WTC11 (cell line): ENCODE results near the gene TRIM17. TPM values are rescaled to one million over a fixed set of nuclear protein-coding genes. Genes with fewer than 3 reads are reported as not detected.

Experiments
- ATAC-seq: fragments of 200-7000 bp; cut with Tn5 transposase; 2 replicates; pipeline ENCODE4 v1.10.0; 2021; ENCODE audit warnings: mild to moderate bottlenecking, moderate library complexity
- CTCF ChIA-PET: fragments of 300-600 bp; sonication (Branson Sonifier 250); formaldehyde crosslinking; loops from one replicate; lab custom pipeline; 2021; ENCODE audit warnings: antibody characterized with exemption; lab: Charles Lee
- POLR2A ChIA-PET: fragments of 350-600 bp; sonication (Branson Sonifier 250); formaldehyde crosslinking; loops from one replicate; lab custom pipeline; 2021; ENCODE audit warnings: antibody characterized with exemption; lab: Charles Lee
- DNase-seq: peaks from one replicate; pipeline ENCODE4 v3.0.0; 2021; ENCODE audit warnings: low spot score
- H3K27ac Mint-ChIP-seq: 2 replicates; pipeline ENCODE4 v1.8.0; 2021; ENCODE audit warnings: mixed read lengths
- H3K27me3 Mint-ChIP-seq: 2 replicates; pipeline ENCODE4 v1.8.0; 2021; ENCODE audit warnings: low read depth, mild to moderate bottlenecking, moderate library complexity, mixed read lengths
- H3K36me3 Mint-ChIP-seq: 2 replicates; pipeline ENCODE4 v1.8.0; 2021; ENCODE audit warnings: mixed read lengths
- H3K4me1 Mint-ChIP-seq: 2 replicates; pipeline ENCODE4 v1.8.0; 2022; ENCODE audit warnings: mixed read lengths
- H3K4me3 Mint-ChIP-seq: 2 replicates; pipeline ENCODE4 v1.8.0; 2021; ENCODE audit warnings: mild to moderate bottlenecking, moderate library complexity, mixed read lengths
- H3K9me3 Mint-ChIP-seq: 2 replicates; pipeline ENCODE4 v1.8.0; 2021; ENCODE audit warnings: mixed read lengths
- CREM ChIP-seq: sonication (generic); formaldehyde crosslinking; IDR thresholded peaks from 2 replicates; pipeline ENCODE4 v1.8.1; 2022; ENCODE audit warnings: mild to moderate bottlenecking, missing genetic modification reagents, moderate library complexity
- ESRRA ChIP-seq: sonication (generic); formaldehyde crosslinking; IDR thresholded peaks from 2 replicates; pipeline ENCODE4 v1.8.1; 2022; ENCODE audit warnings: mild to moderate bottlenecking, missing genetic modification reagents, borderline replicate concordance
- FOXJ3 ChIP-seq: sonication (generic); formaldehyde crosslinking; IDR thresholded peaks from 2 replicates; pipeline ENCODE4 v1.9.0; 2021; ENCODE audit warnings: missing genetic modification reagents, mild to moderate bottlenecking, borderline replicate concordance
- FOXP1 ChIP-seq: sonication (generic); formaldehyde crosslinking; IDR thresholded peaks from 2 replicates; pipeline ENCODE4 v1.8.0; 2022; ENCODE audit warnings: missing genetic modification reagents, mild to moderate bottlenecking, moderate library complexity, borderline replicate concordance
- GABPB1 ChIP-seq: sonication (generic); formaldehyde crosslinking; IDR thresholded peaks from 2 replicates; pipeline ENCODE4 v1.8.1; 2023; ENCODE audit warnings: mild to moderate bottlenecking, missing genetic modification reagents
- KAT7 ChIP-seq: sonication (generic); formaldehyde crosslinking; IDR thresholded peaks from 2 replicates; pipeline ENCODE4 v1.8.1; 2023; ENCODE audit warnings: missing genetic modification reagents, mild to moderate bottlenecking, borderline replicate concordance
- MYBL2 ChIP-seq: sonication (generic); formaldehyde crosslinking; IDR thresholded peaks from 2 replicates; pipeline ENCODE4 v1.8.1; 2023; ENCODE audit warnings: mild to moderate bottlenecking, moderate library complexity, missing genetic modification reagents
- TP53 ChIP-seq: sonication (generic); formaldehyde crosslinking; IDR thresholded peaks from 2 replicates; pipeline ENCODE4 v1.8.1; 2023; ENCODE audit warnings: mild to moderate bottlenecking, missing genetic modification reagents
- ZBTB21 ChIP-seq: sonication (generic); formaldehyde crosslinking; IDR thresholded peaks from 2 replicates; pipeline ENCODE4 v1.8.1; 2023; ENCODE audit warnings: mild to moderate bottlenecking, missing genetic modification reagents, borderline replicate concordance
- ZNF232 ChIP-seq: sonication (generic); formaldehyde crosslinking; IDR thresholded peaks from 2 replicates; pipeline ENCODE4 v1.8.0; 2022; ENCODE audit warnings: mild to moderate bottlenecking, missing genetic modification reagents
- ZNF317 ChIP-seq: sonication (generic); formaldehyde crosslinking; IDR thresholded peaks from 2 replicates; pipeline ENCODE4 v1.8.1; 2023; ENCODE audit warnings: low read depth, mild to moderate bottlenecking, moderate library complexity, missing genetic modification reagents, borderline replicate concordance
- ZNF416 ChIP-seq: fragments of 250-450 bp; sonication (Bioruptor Pico); IDR thresholded peaks from 2 replicates; pipeline ENCODE4 v1.9.0; 2021; ENCODE audit warnings: mild to moderate bottlenecking, inconsistent platforms
- total RNA-seq: library from RNA; stranded (reverse); gene quantifications from 3 replicates; pipeline ENCODE4 v1.2.3, GENCODE V29; 2021
- TF ChIP-seq, protein P1 (sequence below): sonication (generic); formaldehyde crosslinking; IDR thresholded peaks from 2 replicates; pipeline ENCODE4 v1.8.0; 2022; ENCODE audit warnings: mild to moderate bottlenecking, missing genetic modification reagents
- TF ChIP-seq, protein P2 (sequence below): fragments of 200-600 bp; IDR thresholded peaks from 2 replicates; pipeline ENCODE4 v1.8.0; 2022; ENCODE audit warnings: antibody characterized with exemption
- TF ChIP-seq, protein P3 (sequence below): fragments of 250-450 bp; sonication (Bioruptor Pico); IDR thresholded peaks from 2 replicates; pipeline ENCODE4 v1.9.0; 2021; ENCODE audit warnings: moderate library complexity, mild to moderate bottlenecking, inconsistent platforms, borderline replicate concordance
- TF ChIP-seq, protein P4 (sequence below): fragments of 250-450 bp; sonication (Bioruptor Pico); conservative IDR thresholded peaks from 2 replicates; pipeline ENCODE4 v1.9.0; 2021; ENCODE audit warnings: mild to moderate bottlenecking
- TF ChIP-seq, protein P5 (sequence below): sonication (generic); formaldehyde crosslinking; IDR thresholded peaks from 2 replicates; pipeline ENCODE4 v1.8.1; 2022; ENCODE audit warnings: missing genetic modification reagents, borderline replicate concordance
- TF ChIP-seq, protein P6 (sequence below): sonication (generic); formaldehyde crosslinking; IDR thresholded peaks from 2 replicates; pipeline ENCODE4 v1.8.1; 2022; ENCODE audit warnings: mild to moderate bottlenecking, moderate library complexity, missing genetic modification reagents

The TRIM17 gene
- total RNA-seq, 1 experiment from 2014 or later: 2.6 TPM

DNA sequence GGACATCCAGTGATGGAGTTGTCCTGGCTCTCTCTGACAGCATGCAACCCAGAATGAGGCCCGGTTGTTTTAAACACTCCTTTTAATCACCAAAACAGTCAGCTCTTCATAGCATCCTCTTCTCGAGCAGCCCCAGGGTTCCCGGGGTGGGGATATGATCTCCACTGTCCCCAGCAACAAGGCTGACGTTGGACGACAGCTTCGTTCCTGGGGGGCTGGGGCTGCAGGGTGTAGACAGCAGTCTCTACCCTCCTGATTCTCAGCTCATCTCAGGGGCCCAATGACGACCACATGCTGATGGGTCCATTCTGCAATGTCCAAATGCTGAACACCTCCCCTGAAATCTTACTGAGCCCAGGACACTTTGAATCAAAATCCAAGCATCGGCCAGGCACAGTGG is 37.0 kb downstream of the TRIM17 start:
- TF ChIP-seq CREM (CRISPR knock-in tag): no peak
- TF ChIP-seq, protein P1, sequence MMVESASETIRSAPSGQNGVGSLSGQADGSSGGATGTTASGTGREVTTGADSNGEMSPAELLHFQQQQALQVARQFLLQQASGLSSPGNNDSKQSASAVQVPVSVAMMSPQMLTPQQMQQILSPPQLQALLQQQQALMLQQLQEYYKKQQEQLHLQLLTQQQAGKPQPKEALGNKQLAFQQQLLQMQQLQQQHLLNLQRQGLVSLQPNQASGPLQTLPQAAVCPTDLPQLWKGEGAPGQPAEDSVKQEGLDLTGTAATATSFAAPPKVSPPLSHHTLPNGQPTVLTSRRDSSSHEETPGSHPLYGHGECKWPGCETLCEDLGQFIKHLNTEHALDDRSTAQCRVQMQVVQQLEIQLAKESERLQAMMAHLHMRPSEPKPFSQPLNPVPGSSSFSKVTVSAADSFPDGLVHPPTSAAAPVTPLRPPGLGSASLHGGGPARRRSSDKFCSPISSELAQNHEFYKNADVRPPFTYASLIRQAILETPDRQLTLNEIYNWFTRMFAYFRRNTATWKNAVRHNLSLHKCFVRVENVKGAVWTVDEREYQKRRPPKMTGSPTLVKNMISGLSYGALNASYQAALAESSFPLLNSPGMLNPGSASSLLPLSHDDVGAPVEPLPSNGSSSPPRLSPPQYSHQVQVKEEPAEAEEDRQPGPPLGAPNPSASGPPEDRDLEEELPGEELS (CRISPR knock-in tag): no peak
- TF ChIP-seq, protein P2, sequence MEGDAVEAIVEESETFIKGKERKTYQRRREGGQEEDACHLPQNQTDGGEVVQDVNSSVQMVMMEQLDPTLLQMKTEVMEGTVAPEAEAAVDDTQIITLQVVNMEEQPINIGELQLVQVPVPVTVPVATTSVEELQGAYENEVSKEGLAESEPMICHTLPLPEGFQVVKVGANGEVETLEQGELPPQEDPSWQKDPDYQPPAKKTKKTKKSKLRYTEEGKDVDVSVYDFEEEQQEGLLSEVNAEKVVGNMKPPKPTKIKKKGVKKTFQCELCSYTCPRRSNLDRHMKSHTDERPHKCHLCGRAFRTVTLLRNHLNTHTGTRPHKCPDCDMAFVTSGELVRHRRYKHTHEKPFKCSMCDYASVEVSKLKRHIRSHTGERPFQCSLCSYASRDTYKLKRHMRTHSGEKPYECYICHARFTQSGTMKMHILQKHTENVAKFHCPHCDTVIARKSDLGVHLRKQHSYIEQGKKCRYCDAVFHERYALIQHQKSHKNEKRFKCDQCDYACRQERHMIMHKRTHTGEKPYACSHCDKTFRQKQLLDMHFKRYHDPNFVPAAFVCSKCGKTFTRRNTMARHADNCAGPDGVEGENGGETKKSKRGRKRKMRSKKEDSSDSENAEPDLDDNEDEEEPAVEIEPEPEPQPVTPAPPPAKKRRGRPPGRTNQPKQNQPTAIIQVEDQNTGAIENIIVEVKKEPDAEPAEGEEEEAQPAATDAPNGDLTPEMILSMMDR: no peak
- TF ChIP-seq ZBTB21 (CRISPR knock-in tag): no peak
- TF ChIP-seq ZNF317 (CRISPR knock-in tag): no peak
- no peak for TF ChIP-seq ZNF416 (CRISPR knock-in tag)
- no peak for TF ChIP-seq GABPB1 (CRISPR knock-in tag)
- TF ChIP-seq, protein P3, sequence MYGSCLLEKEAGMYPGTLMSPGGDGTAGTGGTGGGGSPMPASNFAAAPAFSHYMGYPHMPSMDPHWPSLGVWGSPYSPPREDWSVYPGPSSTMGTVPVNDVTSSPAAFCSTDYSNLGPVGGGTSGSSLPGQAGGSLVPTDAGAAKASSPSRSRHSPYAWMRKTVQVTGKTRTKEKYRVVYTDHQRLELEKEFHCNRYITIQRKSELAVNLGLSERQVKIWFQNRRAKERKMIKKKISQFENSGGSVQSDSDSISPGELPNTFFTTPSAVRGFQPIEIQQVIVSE: no peak
- no peak for TF ChIP-seq KAT7 (CRISPR knock-in tag)
- no peak for TF ChIP-seq FOXJ3 (CRISPR knock-in tag)
- TF ChIP-seq, protein P4, sequence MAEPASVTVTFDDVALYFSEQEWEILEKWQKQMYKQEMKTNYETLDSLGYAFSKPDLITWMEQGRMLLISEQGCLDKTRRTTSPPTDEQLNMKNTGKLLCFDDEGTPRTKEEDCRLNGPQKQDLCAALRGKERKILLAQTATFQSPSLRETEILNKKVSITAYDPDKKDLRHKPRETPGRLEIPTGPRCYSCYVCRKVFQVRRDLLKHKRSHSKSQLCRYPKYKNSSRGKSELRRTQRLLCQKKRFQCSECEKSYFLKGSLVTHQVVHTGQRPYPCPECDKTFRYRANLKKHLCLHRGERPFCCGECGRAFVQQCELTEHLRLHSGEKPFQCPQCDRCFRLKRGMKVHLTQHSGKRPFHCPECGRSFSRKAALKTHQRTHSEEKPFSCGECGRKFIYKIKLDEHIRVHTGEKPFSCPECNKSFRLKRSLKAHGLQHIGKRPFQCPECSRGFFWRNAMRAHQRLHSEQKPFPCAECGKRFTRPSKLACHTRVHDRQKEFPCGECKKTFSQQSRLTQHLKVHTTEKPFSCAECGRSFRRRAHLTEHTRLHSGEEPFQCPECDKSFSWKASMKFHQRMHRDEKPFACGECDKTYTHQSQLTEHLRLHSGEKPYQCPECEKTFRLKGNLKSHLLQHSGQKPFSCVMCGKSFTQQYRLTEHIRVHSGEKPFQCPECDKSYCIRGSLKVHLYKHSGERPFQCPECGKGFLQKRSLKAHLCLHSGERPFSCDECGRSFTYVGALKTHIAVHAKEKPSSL (CRISPR knock-in tag): no peak
- TF ChIP-seq, protein P5, sequence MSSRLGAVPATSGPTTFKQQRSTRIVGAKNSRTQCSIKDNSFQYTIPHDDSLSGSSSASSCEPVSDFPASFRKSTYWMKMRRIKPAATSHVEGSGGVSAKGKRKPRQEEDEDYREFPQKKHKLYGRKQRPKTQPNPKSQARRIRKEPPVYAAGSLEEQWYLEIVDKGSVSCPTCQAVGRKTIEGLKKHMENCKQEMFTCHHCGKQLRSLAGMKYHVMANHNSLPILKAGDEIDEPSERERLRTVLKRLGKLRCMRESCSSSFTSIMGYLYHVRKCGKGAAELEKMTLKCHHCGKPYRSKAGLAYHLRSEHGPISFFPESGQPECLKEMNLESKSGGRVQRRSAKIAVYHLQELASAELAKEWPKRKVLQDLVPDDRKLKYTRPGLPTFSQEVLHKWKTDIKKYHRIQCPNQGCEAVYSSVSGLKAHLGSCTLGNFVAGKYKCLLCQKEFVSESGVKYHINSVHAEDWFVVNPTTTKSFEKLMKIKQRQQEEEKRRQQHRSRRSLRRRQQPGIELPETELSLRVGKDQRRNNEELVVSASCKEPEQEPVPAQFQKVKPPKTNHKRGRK (CRISPR knock-in tag): no peak
- H3K4me1 Mint-ChIP-seq: peaks cover 12% of the 10 kb centered on the region
- H3K27me3 Mint-ChIP-seq: peaks cover 53% of the 10 kb centered on the region
- POLR2A ChIA-PET: interaction anchor here (0.5 to 1.8 kb wide), 3 partner anchors 16 to 78 kb away, joined by 3 to 8 read pairs (median 5); partner anchors contain the start of gene TRIM11
- H3K9me3 Mint-ChIP-seq: no peaks in the 10 kb centered on the region
- peak overlapping the region; percentile 95 for H3K4me3 Mint-ChIP-seq
- ATAC-seq (no peak), DNase-seq (no peak)
- CTCF ChIA-PET: interaction anchor here (0.6 to 1.2 kb wide), 4 partner anchors 13 to 426 kb away, joined by 3 read pairs; no protein-coding TSS in a partner anchor
- H3K27ac Mint-ChIP-seq: no peak overlapping the region
- no peaks in the 10 kb centered on the region for H3K36me3 Mint-ChIP-seq

DNA sequence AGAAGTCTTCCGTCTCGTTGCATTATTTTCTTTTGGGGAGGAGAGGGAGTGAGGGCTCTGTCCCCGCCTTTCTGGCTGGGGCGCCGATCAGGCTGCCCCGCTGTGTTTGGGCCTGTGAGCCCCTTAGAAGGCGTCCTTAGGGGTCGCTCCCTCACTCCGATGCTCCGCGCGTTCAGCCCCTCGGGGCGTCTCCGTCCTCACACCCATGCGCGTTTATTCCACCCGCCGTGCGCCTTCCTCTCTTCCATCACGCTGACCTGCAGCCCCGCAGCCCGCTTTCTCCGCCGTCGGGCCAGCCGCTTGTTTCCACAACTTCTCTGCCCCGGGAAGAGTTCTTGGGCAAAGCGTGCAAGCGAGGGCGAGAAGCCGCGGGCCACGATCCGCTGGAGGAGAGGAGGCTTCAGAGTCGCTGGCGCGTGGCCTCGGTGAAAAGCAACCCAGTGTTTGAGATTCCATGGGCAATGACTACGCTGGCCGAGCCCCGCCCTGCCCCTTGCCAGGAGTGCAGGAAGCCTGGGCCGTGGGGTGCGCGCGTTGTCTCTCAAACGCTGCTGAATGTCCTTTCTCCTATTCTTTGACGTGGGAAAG is 37.7 kb downstream of the TRIM17 start:
- Mint-ChIP-seq H3K9me3 (no peaks in the 10 kb centered on the region), H3K27ac (peak overlapping the region; percentile 41; the same call in 1 of the 2 replicates), H3K4me3 (peak overlapping the region; percentile 95), H3K4me1 (peaks cover 12% of the 10 kb centered on the region), H3K36me3 (no peaks in the 10 kb centered on the region), H3K27me3 (peaks cover 53% of the 10 kb centered on the region)
- ATAC-seq (peak; percentile 22), DNase-seq (peak; percentile 44)
- no peak for TF ChIP-seq FOXP1 (CRISPR knock-in tag)
- TF ChIP-seq ZNF232: peak; percentile 9; the same call in 1 of the 2 replicates
- 0 out of 2 replicates have a peak, but pooled peaks have one; percentile 2 for TF ChIP-seq MYBL2 (CRISPR knock-in tag)
- no peak for TF ChIP-seq TP53
- TF ChIP-seq, protein P6, sequence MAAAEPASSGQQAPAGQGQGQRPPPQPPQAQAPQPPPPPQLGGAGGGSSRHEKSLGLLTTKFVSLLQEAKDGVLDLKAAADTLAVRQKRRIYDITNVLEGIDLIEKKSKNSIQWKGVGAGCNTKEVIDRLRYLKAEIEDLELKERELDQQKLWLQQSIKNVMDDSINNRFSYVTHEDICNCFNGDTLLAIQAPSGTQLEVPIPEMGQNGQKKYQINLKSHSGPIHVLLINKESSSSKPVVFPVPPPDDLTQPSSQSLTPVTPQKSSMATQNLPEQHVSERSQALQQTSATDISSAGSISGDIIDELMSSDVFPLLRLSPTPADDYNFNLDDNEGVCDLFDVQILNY (CRISPR knock-in tag): 0 out of 2 replicates have a peak, but pooled peaks have one; percentile 7
- TF ChIP-seq ESRRA (CRISPR knock-in tag): 0 out of 2 replicates have a peak, but pooled peaks have one; percentile 8
- ChIA-PET CTCF (interaction anchor here (0.6 to 1.2 kb wide), 3 partner anchors 14 to 53 kb away, joined by 3 read pairs; no protein-coding TSS in a partner anchor), POLR2A (interaction anchor here (0.5 to 1.8 kb wide), 3 partner anchors 16 to 78 kb away, joined by 3 to 8 read pairs (median 5); partner anchors contain the start of gene TRIM11)
